BLaER1 (cell line): ENCODE results near the gene GRPEL1.

Source experiments
- H3K27ac ChIP-seq: shearing (Covaris generic); formaldehyde crosslinking; 2 replicates; pipeline ENCODE4 v1.8.1; 2022
- H3K27me3 ChIP-seq: shearing (Covaris generic); formaldehyde crosslinking; 2 replicates; pipeline ENCODE4 v1.8.1; 2022
- H3K36me3 ChIP-seq: shearing (Covaris generic); formaldehyde crosslinking; 2 replicates; pipeline ENCODE4 v1.8.1; 2022
- H3K4me1 ChIP-seq: shearing (Covaris generic); formaldehyde crosslinking; 2 replicates; pipeline ENCODE4 v1.8.1; 2022
- H3K4me2 ChIP-seq: shearing (Covaris generic); formaldehyde crosslinking; 2 replicates; pipeline ENCODE4 v1.8.1; 2022
- H3K4me3 ChIP-seq: shearing (Covaris generic); formaldehyde crosslinking; 2 replicates; pipeline ENCODE4 v1.8.1; 2022
- H3K9ac ChIP-seq: shearing (Covaris generic); formaldehyde crosslinking; 2 replicates; pipeline ENCODE4 v1.8.1; 2022
- H3K9me3 ChIP-seq: shearing (Covaris generic); formaldehyde crosslinking; 2 replicates; pipeline ENCODE4 v1.8.1; 2022
- H4K20me1 ChIP-seq: shearing (Covaris generic); formaldehyde crosslinking; 2 replicates; pipeline ENCODE4 v1.8.1; 2022
- Cebpa-rat ChIP-seq: shearing (Covaris generic); IDR thresholded peaks from 2 replicates; pipeline ENCODE4 v1.8.1; 2022

Gene GRPEL1

DNA sequence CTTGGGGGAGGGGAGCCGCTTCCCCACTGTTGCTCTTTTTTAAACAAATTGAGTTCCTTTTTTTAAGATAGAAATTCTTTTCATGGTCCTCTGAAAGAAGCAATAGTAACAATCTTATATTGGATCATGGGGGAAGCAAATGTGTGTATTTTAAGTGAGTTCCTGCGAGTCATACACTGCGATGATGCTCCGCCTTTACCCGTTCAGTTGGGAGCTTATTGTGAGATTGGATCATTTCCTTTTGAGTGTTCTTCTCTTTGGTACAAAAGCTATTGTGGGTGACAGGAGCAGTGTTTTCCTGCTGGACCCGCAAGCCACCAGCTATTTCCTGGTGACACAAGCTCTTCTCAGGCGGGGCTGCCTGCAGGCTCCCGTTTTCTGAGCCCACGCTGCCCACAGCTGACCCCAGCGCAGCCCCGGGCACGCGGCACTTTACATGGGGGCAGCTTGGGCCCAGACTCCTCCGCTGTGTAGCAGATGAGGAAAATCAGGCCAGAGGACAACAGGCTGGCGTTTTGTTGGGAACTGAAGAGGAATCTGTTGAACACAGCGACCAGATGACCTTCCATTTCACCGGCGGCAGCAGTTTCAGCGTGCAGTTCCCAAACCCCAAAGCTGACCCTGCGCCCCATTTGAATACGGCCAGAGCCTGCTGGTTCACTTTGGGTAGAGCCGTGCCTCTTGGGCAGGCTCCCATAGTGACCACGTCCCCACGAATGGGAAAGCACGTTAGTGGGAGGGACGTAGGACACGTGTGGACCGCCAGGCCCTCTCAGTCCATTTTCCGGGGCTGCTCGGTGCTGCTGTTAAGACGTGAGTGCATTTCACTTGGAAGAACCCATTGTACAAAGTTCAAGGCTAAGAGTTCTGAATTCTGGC is 12.5 kb downstream of the GRPEL1 start:
- H3K27me3 ChIP-seq = no peaks in the 10 kb centered on the region
- H3K4me3 ChIP-seq = no peak overlapping the region
- no peak for TF ChIP-seq Cebpa-rat
- H3K9me3 ChIP-seq = no peaks in the 10 kb centered on the region
- peaks cover 87% of the 10 kb centered on the region for H3K36me3 ChIP-seq
- no peak overlapping the region for H3K27ac ChIP-seq
- peaks cover 95% of the 10 kb centered on the region for H4K20me1 ChIP-seq
- H3K4me2 ChIP-seq = peak overlapping the region; percentile 82
- peaks cover 74% of the 10 kb centered on the region for H3K4me1 ChIP-seq
- no peak overlapping the region; the same call in 1 of the 2 replicates for H3K9ac ChIP-seq

DNA sequence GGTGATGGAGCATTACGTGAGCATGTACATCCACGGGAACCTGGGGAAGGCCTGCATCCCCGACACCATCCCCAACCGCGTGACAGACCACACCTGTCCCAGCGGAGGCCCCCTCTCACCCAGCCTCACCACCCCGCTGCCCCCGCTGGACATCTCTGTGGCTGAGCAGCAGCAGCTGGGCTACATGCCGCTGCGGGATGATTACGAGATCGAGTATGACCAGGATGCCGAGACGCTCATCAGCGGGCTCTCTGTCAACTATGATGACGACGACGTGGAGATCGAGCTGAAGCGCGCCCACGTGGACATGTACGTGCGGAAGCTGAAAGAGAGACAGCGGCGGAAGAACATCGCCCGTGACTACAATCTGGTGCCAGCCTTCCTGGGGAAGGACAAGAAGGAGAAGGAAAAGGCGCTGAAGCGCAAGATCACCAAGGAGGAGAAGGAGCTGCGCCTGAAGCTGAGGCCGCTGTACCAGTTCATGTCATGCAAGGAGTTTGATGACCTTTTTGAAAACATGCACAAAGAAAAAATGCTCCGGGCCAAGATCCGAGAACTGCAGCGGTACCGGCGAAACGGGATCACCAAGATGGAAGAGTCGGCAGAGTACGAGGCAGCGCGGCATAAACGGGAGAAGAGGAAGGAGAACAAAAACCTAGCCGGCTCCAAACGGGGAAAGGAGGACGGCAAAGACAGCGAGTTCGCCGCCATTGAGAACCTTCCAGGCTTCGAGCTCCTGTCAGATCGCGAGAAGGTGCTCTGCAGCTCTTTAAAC is 13.6 kb downstream of the GRPEL1 start:
- Histone ChIP-seq H3K27ac (no peak overlapping the region), H3K4me3 (no peak overlapping the region), H4K20me1 (peaks cover 95% of the 10 kb centered on the region), H3K27me3 (no peaks in the 10 kb centered on the region), H3K9me3 (no peaks in the 10 kb centered on the region), H3K4me2 (peak overlapping the region; percentile 82), H3K4me1 (peaks cover 79% of the 10 kb centered on the region), H3K9ac (no peak overlapping the region), H3K36me3 (peaks cover 87% of the 10 kb centered on the region)
- no peak for TF ChIP-seq Cebpa-rat

DNA sequence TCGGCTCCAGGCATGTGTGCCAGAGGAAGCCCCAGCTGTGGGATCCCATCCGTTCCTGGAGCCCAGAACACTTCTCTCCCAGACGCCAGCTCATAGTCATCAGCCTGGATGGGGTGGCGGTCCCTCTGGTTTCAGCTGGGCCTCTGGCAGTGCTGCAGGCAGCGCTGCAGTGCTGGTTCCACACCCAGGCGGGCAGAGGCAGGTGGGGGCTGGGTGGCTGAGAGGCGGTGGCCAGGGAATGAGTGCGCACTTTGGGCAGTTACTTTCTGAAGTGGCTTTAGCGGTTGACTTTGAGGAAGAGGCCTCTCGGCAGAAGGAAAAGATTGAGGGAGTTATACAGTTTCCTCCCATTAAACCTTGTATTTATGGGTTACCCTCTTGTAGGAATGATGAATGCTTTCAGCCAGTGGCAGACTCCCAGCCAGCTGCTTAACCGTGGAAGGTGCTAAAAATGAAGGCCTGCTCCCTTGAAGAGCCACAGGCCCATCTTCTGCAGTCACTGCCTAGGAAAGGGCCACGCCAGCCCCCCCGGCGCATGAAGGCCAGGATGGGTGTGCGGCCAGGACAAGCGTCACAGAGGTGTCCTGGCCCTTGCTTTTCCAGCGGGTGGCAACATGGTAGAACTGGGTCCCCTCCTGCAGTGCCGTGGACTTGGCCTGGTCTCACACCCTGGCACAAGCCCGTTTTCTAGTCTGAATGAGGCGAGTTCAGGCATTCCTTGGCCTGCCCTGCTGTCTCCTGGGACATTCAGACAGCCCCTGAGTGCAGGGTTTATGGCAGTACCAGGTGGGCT is 14.7 kb downstream of the GRPEL1 start:
- no peaks in the 10 kb centered on the region for H3K9me3 ChIP-seq
- H3K9ac ChIP-seq = peak overlapping the region; percentile 61
- H3K4me3 ChIP-seq = no peak overlapping the region; the same call in 1 of the 2 replicates
- H3K27me3 ChIP-seq = no peaks in the 10 kb centered on the region
- peak overlapping the region; percentile 39 for H3K27ac ChIP-seq
- H3K36me3 ChIP-seq = peaks cover 87% of the 10 kb centered on the region
- peaks cover 95% of the 10 kb centered on the region for H4K20me1 ChIP-seq
- peak overlapping the region; percentile 82 for H3K4me2 ChIP-seq
- H3K4me1 ChIP-seq = peaks cover 79% of the 10 kb centered on the region
- TF ChIP-seq Cebpa-rat = no peak

DNA sequence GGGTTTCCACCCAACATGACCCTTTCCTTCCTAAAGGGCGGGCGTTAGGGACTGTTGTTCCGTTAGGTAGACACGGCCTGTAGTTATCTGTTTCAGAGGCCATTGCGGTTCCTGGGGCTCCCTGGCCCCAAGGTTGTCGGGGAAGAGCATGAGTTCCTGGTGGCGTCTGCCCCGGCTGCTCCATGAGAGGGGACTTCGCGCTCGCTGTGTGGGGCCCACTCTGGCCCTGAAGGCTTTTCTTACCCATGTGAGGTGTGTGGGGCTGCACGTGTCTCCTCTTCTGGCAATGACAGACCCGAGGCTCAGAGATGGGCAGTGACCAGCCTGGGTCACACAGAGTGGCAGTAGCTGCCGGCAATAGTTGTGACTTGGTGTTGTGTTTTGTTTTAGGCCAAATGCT is 15.6 kb downstream of the GRPEL1 start:
- Histone ChIP-seq H3K9me3 (no peaks in the 10 kb centered on the region), H3K27me3 (no peaks in the 10 kb centered on the region), H3K27ac (peak overlapping the region; percentile 28; the same call in 1 of the 2 replicates), H3K36me3 (peaks cover 83% of the 10 kb centered on the region), H3K4me2 (peak overlapping the region; percentile 82), H3K4me3 (no peak overlapping the region), H3K4me1 (peaks cover 82% of the 10 kb centered on the region), H4K20me1 (peaks cover 97% of the 10 kb centered on the region), H3K9ac (peak overlapping the region; percentile 61)
- TF ChIP-seq Cebpa-rat = no peak

DNA sequence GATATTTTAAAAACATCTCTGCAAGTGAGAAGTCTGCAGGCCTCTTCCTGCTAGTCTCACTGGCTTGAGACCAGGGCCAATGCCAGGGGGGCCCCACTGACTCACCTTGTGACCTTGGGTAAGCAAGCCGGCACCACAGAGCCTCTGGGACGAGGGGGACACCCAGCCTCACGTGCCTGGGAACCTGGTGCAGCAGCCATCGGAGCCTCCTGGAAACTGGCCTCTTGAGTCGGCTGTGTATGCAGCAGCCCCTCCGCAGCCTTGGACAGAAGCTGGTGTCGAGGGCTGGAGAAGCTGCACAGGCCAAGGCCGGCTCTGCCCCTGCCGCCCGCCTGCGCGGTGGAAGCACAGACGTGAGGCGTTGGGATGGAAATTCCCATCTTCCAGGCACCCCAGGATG is 16.0 kb downstream of the GRPEL1 start:
- Histone ChIP-seq H3K9me3 (no peaks in the 10 kb centered on the region), H3K4me1 (peaks cover 86% of the 10 kb centered on the region), H3K36me3 (peaks cover 79% of the 10 kb centered on the region), H3K4me2 (peak overlapping the region; percentile 82), H4K20me1 (peaks cover 100% of the 10 kb centered on the region), H3K9ac (peak overlapping the region; percentile 61), H3K27me3 (no peaks in the 10 kb centered on the region), H3K4me3 (no peak overlapping the region), H3K27ac (peak overlapping the region; percentile 28; the same call in 1 of the 2 replicates)
- TF ChIP-seq Cebpa-rat = no peak

DNA sequence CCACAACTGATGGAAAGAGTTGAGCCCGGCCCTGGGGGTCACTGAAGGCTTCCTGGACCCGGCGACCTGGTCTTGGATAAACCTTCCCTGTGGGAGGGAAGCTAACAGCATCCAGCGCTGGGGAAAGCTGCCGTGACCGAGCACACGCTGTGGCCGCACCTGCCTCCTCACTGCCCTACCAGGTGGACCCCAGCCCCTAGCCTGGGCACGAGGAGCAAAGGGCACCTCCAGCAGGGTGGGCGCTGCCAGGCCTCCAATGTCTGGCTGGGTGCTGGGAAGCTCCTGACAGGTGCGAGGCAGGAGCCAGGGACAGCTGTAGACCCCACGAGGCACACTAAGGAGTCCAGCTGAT is 16.7 kb downstream of the GRPEL1 start:
- Histone ChIP-seq H3K27ac (0 out of 2 replicates have a peak overlapping the region, but pooled peaks have one; percentile 26), H3K9ac (no peak overlapping the region), H3K4me2 (peak overlapping the region; percentile 82), H3K4me1 (peaks cover 94% of the 10 kb centered on the region), H3K27me3 (no peaks in the 10 kb centered on the region), H3K9me3 (no peaks in the 10 kb centered on the region), H4K20me1 (peaks cover 100% of the 10 kb centered on the region), H3K36me3 (peaks cover 71% of the 10 kb centered on the region), H3K4me3 (no peak overlapping the region)
- no peak for TF ChIP-seq Cebpa-rat

DNA sequence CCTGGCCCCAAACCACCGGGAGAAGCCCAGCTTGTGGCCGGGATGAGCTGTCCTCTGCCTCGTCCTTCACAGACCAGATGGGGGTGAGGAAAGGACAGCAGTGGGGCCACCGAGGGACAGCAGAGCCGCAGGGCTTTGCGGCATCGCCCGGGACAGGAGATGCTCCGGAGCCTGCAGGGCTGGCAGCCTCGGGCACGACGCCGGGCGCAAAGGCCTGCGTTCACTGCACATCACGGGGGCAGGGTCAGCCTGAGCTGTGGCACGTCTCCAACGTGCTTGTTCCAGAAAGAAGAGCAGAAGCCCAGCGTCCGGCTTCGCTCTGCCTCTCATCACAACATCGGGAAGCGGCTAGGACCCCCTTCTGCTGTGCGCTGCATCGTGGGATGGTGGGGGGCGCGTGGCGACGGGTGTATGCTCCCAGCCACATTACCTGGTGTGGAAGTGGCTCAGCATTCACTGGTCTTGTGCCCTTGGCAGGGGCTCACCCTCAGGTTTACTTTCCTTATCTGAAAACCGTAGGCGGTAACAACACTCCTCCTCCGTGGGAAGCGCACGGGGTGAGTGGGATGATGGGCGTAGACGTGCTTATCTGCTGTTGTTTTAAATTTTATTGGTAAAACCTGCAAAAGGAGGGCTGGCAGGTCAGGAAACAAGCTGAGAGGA is 17.3 kb downstream of the GRPEL1 start:
- H3K4me2 ChIP-seq = peak overlapping the region; percentile 82
- H3K9ac ChIP-seq = no peak overlapping the region
- no peaks in the 10 kb centered on the region for H3K27me3 ChIP-seq
- H4K20me1 ChIP-seq = peaks cover 100% of the 10 kb centered on the region
- 0 out of 2 replicates have a peak overlapping the region, but pooled peaks have one; percentile 26 for H3K27ac ChIP-seq
- peaks cover 99% of the 10 kb centered on the region for H3K4me1 ChIP-seq
- no peaks in the 10 kb centered on the region for H3K9me3 ChIP-seq
- H3K36me3 ChIP-seq = peaks cover 66% of the 10 kb centered on the region
- TF ChIP-seq Cebpa-rat = no peak
- no peak overlapping the region for H3K4me3 ChIP-seq

DNA sequence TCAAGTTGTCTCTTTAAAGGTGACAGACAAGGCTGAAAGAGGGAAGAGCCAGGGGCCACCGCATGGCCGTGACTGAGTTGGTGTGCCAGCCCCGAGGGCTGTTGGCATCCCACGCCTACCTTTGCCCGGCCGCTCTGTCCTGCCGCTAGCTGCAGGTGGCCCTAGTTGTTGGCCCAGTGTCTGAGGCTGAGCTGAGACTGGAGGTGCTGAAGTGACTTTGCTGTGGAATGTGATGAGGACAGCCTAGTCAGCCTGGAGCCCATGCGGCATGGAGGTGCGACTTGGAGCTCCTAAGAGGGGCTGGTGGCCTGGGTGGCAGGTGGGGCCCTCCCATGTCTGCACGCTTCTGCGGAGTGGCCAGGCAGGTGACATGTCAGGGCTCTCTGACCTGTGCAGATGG is 18.1 kb downstream of the GRPEL1 start:
- Histone ChIP-seq H3K4me2 (peak overlapping the region; percentile 82), H3K4me1 (peaks cover 100% of the 10 kb centered on the region), H3K36me3 (peaks cover 57% of the 10 kb centered on the region), H3K27me3 (no peaks in the 10 kb centered on the region), H3K9ac (peak overlapping the region; percentile 41; the same call in 1 of the 2 replicates), H3K9me3 (no peaks in the 10 kb centered on the region), H3K4me3 (no peak overlapping the region), H3K27ac (peak overlapping the region; percentile 22; the same call in 1 of the 2 replicates), H4K20me1 (peaks cover 100% of the 10 kb centered on the region)
- no peak for TF ChIP-seq Cebpa-rat

DNA sequence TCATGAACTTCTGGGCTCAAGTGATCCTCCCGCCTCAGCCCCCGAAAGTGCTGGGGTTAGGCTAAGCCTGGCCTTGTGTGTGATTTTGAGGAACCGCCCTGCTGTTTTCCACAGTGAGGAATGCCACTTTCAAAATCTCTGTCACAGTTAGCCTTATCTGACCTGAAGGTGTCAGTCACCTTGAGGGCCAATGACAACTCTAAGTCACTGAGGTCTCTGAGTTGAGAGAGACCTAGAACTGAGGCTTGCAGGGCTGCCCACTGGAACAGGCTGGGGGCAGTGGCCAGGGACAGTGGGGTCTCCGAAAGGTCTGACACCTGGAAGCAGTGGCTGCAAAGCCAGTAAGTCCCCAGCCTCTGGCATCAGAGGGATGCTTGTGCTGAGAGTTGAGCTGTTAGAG is 18.6 kb downstream of the GRPEL1 start:
- H3K36me3 ChIP-seq = peaks cover 53% of the 10 kb centered on the region
- no peak overlapping the region for H3K4me3 ChIP-seq
- peak overlapping the region; percentile 41; the same call in 1 of the 2 replicates for H3K9ac ChIP-seq
- no peak for TF ChIP-seq Cebpa-rat
- peaks cover 100% of the 10 kb centered on the region for H3K4me1 ChIP-seq
- no peaks in the 10 kb centered on the region for H3K9me3 ChIP-seq
- H3K27me3 ChIP-seq = no peaks in the 10 kb centered on the region
- peak overlapping the region; percentile 22; the same call in 1 of the 2 replicates for H3K27ac ChIP-seq
- peaks cover 100% of the 10 kb centered on the region for H4K20me1 ChIP-seq
- peak overlapping the region; percentile 82 for H3K4me2 ChIP-seq
